ENCODE measurements around the gene MAP4.

MAP4 gene

DNA sequence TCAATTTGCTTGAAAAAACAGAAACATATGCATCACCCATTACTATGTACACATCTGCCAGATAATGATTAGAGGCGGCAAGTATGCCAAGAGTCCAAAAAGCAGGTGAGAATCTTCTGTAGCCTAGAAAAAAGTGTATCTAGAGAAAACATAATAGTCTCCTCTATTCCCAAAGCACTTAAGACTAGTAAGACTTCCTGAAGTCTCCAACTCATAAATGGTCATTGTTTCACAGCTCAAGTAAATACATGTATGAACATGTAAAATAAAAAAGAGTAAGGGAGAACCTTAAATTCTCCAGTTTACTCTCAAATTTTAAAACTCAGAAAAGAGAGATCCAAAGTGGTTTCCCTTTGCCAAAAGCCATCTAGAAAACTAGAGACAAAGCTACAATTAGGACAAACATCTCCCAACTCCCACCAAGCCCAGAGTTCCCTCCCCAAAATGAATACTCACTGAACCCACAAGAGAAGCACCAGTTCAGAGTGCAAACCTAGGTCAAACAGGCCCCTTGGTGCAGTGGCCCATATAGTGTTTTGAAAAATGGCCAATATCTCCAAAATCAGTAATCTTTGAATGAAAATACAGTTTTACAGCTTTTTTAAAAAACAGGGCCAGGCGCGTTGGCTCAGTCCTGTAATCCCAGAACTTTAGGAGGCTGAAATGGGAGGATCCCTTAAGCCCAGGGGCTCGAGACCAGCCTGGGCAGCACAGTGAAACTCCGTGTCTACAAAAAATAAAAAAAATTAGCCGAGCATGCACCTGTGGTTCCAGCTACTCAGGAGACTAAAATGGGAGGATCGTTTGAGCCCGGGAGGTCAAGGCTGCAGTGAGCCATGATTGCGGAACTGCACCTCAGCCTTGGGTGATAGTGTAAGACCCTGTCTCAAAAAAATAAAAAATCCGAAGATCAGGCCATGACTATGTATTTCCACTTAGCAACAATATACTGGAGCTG is 11.0 kb upstream of the MAP4 start:
- DNase-seq (ENCODE audit: low spot score) = no peak
- no peak for TF ChIP-seq CTCF (IDR thresholded peaks at IDR 0.05; ENCODE audit: borderline replicate concordance, control extremely low read depth, extremely low read depth, insufficient read depth, missing control alignments)
- in situ Hi-C loops (cut with MboI; ENCODE audit: low sequenced_read_pairs, unreplicated experiment) = no loop called here

- in situ Hi-C loops (cut with MboI; ENCODE audit: low sequenced_read_pairs, unreplicated experiment) = no loop called here
- DNase-seq (ENCODE audit: low spot score) = no peak
- no peak for TF ChIP-seq CTCF (IDR thresholded peaks at IDR 0.05; ENCODE audit: borderline replicate concordance, control extremely low read depth, extremely low read depth, insufficient read depth, missing control alignments)
Measured at GRCh38 chr3:48026098-48026497, 9.9 kb upstream of the MAP4 start.

DNA sequence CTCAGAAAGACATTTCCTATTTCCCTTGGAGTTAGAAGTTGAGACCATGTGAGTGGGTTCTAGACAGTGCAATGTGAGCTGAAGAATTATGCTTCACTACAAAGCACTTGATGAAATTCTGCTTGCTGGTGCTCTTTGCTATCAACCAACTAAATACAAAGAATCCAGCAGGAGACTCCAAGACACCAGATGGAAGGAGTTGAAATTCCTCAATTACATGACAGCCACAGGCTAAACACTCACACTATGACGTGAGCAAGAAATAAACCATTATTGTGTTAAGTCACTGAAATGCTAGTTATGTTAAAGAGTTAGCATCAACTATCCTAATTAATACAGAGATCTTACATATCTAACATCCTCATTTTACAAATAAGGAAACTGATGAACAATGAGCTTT is 8.2 kb upstream of the MAP4 start:
- in situ Hi-C loops (cut with MboI; ENCODE audit: low sequenced_read_pairs, unreplicated experiment) = no loop called here

DNA sequence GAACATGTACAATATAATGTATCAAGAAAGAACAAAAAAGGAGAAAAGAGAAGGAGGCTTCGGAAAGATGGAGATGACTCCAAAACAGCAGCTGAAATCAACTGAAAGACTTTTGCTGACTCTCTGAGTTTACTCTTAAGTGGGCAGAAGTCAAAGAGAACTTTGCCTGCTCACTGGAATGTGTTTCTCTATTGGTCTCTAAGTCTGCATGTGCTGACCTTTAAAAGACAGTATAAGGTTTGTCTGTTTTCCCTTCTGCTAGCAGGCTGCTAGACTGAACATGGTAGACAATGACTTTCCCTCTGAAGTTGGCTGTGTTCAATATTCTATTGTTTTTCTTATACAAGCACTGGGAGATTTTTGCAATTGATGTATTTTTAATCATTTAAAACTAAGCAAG is 7.2 kb upstream of the MAP4 start:
- no peak for DNase-seq (ENCODE audit: low spot score)
- in situ Hi-C loops (cut with MboI; ENCODE audit: low sequenced_read_pairs, unreplicated experiment) = no loop called here
- no peak for TF ChIP-seq CTCF (IDR thresholded peaks at IDR 0.05; ENCODE audit: borderline replicate concordance, control extremely low read depth, extremely low read depth, insufficient read depth, missing control alignments)

More for the DNA sequence above, 8.2 kb upstream of the MAP4 start:
- DNase-seq (ENCODE audit: low spot score) = no peak
- no peak for TF ChIP-seq CTCF (IDR thresholded peaks at IDR 0.05; ENCODE audit: borderline replicate concordance, control extremely low read depth, extremely low read depth, insufficient read depth, missing control alignments)

- no peak for DNase-seq (ENCODE audit: low spot score)
- TF ChIP-seq CTCF (IDR thresholded peaks at IDR 0.05; ENCODE audit: borderline replicate concordance, control extremely low read depth, extremely low read depth, insufficient read depth, missing control alignments) = no peak
- in situ Hi-C loops (cut with MboI; ENCODE audit: low sequenced_read_pairs, unreplicated experiment) = no loop called here
Measured at GRCh38 chr3:48022178-48022577, 6.0 kb upstream of the MAP4 start.

DNA sequence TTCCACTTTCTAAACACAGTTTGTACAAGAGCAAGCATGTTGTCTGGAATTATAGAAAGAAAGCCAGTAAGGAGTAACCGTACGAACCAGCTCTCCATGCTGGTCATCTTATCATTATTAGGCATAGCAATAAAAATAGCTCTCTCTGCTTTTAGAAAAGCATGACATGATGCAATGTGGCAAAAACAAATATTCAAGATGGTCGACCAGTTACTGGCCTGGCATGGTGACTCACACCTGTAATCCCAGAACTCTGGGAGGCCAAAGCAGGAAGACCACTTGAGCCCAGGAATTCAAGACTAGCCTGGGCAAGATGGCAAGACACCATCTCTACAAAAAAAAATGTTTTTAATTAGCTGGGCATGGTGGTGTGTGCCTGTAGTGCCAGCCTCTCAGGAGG is 2.6 kb upstream of the MAP4 start:
- TF ChIP-seq CTCF (IDR thresholded peaks at IDR 0.05; ENCODE audit: borderline replicate concordance, control extremely low read depth, extremely low read depth, insufficient read depth, missing control alignments) = no peak
- in situ Hi-C loops (cut with MboI; ENCODE audit: low sequenced_read_pairs, unreplicated experiment) = no loop called here
- DNase-seq (ENCODE audit: low spot score) = no peak
